Fibroblast of lung (primary cell): ENCODE data around the gene SUPT4H1.

Experiments
- CTCF ChIP-seq, 2 donors: IDR thresholded peaks in 1 of 2; conservative IDR thresholded peaks in 1 of 2; 1 replicate in 1 of 2; 2 replicates in 1 of 2; pipeline ENCODE4 v1.5.1; 2011 to 2012; ENCODE audit warnings: low read length in 2 of 2, control low read depth in 1 of 2, inconsistent platforms in 1 of 2, low read depth in 1 of 2, mild to moderate bottlenecking in 1 of 2
- EZH2 ChIP-seq: IDR thresholded peaks from 2 replicates; pipeline ENCODE4 v1.5.1; 2012; ENCODE audit warnings: low read length, control low read depth, mild to moderate bottlenecking; ENCODE audit errors: missing control alignments

GRCh38 chr17:58306131-58306951 lies 45.7 kb downstream of the SUPT4H1 start:
- no peak for TF ChIP-seq CTCF (conservative IDR thresholded peaks at IDR 0.05 in 1 of 2, IDR thresholded peaks at IDR 0.05 in 1 of 2; ENCODE audit: low read depth in 1 of 2, low read length in 2 of 2)
- no peak for TF ChIP-seq EZH2
